Activated CD8-positive, alpha-beta memory T cell treated with anti-CD3 and anti-CD28 coated beads for 4 hours (primary cell): ENCODE data around the gene IFITM5.
"Not testable (repeated sequence)": the region's sequence is repeated elsewhere in the genome, so short reads cannot be mapped to it uniquely, and the experiment has no call there.

Source experiments
- DNase-seq, 2 donors: peaks; one replicate each; pipeline ENCODE4 v3.0.0-alpha.2; 2020; ENCODE audit warnings: low read depth in 2 of 2

IFITM5 gene

DNA sequence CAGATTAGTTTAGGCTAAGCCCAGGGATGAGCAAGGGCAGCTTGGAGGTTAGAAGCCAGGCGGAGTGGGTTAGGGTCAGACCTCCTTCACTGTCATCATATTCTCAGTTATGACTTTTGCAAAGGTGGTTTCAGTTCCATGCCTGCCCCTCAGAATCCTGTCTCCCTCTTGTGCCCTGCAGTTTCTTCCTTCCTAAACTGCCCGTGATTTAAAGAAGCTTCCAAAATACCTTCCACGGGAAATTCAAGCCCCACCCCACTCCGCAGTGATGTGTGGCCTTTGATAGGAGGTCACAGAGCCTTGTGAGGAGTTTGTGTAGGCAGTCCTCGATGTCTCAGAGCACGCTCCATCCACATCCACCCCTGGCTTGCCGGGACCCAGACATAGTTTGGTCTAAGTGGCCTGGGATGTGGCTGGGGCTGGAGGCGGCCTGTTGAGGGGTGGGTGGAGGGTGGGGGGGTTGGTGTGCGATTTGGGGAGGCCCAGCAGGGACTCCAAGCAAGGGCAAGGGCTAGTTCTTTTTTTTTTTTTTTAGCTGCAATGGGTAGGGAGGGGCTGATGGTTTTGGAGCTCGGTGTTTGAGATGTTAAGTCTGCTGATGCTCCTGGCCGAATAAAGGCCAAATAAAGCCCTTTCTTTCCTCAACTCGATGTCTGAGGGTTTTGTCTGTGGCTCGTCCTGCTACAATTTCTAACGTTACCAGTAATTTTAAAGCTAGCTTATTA, 12.9 kb upstream of the IFITM5 start:
- DNase-seq: no peak

GRCh38 chr11:311013-311748, 11.9 kb upstream of the IFITM5 start:
- not testable (repeated sequence) for DNase-seq

DNA sequence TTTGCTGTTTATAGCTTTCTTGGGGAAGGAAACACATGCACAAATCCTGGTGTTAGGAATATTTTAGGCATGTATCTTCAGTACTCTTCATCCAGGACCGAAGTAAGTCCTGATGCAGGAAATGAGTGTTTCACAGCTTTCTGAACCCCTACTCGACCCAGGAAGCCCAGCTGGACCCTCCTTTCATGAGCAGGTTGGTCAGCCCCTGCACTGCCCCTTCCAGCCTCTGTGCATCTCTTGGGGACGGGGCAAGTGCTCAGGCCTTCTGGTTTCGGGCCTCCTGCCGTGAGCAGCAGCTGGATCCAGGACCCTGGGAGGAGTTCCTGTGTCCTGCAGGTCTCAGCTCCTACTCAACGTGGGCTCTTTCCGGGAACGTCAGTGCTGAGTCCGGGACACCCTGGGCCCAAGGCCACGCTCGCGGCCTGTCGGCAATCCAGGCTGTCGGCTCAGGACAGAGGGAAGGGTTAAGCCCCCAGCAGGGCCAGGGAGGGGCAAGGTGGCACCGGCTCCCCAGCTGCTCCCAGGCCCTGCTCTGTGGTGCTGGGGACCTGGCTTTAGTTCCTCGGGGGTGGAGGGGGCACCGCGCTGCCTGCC, 10.8 kb upstream of the IFITM5 start:
- DNase-seq: not testable (repeated sequence)

GRCh38 chr11:308740-309665, 9.7 kb upstream of the IFITM5 start:
- DNase-seq: not testable (repeated sequence)

DNA sequence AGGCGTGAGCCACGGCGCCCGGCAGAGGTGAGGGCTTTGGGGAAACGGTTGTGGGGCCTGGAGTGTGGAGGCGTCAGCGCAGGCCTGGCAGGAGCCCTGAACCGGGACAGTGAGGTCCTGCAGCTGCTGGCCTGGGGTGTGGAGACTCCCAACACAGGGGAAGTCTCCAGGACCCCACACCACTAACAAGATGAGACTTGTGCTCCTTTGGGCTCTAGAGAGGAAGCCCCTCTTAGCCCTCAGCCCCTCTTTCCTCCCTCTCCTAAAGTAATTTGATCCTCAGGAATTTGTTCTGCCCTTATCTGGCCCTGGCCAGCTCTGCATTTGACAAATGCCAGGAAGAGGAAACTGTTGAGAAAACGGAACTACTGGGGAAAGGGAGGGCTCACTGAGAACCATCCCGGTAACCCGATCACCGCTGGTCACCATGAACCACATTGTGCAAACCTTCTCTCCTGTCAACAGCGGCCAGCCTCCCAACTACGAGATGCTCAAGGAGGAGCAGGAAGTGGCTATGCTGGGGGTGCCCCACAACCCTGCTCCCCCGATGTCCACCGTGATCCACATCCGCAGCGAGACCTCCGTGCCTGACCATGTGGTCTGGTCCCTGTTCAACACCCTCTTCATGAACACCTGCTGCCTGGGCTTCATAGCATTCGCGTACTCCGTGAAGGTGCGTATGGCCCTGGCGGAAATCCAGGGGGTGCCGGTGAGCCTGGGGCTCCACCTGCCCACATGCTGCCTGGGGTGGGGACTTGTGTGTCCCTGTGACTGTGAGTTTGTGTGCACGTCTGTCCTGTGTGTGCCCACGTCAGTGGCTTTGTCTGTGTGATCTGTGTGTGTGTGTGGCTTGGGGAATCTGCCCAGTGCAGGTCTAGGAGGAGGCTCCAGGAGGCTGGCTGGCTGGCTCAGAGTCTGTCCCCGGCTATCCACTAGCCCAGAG, 8.7 kb upstream of the IFITM5 start, which contains the start of gene IFITM2:
TSS of gene IFITM2 (plus strand) at position 51 of the 943 bp plus-strand sequence. CDS start at position 428, 377 bp downstream.
- DNase-seq: not testable (repeated sequence)

DNA sequence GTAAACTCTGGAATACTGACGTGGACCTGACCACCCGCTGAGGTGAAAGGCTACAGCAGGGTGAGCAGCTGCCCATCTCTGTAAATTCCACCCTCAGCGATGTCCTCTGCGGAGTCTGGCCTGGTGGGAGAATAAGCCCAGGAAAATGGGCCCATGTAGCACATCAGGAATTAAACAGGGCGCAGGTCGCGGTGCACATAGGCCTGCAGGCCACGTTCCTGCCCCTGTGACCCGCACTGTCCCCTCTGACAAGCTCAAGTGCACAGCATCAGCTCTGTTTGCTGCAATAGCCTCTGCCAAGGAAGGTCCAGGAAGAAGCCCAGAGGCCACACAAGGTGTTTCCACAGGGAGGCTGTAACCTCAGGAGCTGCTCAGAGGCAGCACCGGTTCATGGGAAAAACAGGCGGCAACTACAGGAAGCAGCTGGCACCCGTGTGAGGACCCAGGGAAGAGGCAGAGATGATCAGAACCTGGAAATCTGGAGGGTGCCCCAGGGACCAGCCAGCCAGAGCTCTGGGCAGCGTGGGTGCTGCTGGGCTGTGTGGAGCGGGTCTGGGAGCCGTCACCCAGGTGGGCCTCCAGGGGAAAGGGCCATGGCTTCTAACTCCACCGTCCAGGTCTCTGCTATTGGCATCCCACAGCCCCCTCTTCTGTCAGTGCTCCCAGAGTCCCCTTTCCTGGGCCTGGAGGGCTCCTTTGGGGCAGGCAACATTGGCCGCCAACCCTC, 7.5 kb upstream of the IFITM5 start:
- DNase-seq: no peak

- DNase-seq: no peak
These were observed 6.5 kb upstream of the IFITM5 start for GRCh38 chr11:305844-306211.

DNA sequence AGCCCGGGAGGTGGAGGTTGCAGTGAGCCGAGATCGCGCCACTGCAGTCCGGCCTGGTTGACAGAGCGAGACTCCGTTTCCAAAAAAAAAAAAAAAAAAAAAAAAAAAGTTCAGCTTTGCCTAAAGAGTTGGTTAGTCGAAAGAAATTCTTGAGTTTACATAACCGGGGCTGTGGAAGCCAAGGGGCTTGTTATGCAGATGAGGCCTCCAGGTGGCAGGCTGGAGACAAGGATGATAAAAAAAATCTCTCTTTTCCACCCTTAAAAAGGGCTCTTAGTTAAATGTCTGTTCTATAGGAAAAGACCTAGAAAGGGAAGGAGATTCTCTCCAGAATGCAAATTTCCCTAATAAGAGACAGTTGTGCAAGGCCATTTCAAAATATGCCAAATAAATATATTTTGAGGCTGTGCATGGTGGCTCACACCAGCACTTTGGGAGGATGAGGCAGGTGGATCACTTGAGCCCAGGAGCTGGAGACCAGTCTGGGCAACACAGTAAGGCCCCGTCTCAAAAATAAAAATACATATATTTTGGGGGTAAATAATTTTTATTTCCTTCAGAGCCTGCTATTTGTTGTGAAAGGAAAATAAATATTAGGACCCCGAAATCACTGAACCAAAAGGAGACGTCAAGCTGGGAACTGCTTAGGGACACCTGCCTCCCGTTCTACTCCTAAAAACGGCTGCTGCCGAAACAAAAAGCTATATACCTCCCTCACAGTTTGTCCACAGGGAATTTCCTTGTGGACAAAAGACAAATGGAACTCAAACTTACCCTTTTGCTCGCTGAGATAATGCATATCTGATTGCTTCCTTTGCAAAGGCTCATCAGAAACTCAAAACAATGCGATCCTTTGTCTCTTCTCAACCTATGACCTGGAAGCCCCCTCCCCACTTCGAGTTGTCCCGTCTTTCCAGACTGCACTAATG, 5.9 kb upstream of the IFITM5 start:
- no peak for DNase-seq

- DNase-seq: no peak
These were observed 4.8 kb upstream of the IFITM5 start for GRCh38 chr11:304061-304506.

DNA sequence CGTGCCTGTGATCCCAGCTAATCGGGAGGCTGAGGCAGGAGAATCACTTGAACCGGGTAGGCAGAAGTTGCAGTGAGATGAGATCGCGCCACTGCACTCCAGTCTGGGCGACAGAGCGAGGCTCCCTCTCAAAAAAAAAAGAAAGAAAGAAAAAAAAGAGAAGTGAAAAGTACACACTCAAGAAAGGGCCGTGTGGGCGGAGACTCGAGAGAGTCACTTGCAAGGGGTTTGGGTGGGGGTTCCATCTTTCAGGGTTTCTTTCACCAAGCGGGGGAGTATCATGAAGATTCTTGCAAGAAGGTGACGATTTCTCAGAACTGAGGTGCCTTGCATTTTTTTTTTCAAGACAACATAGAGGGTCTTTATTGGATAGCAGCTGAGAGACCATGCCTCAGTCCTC, 4.0 kb upstream of the IFITM5 start:
- DNase-seq: no peak

DNA sequence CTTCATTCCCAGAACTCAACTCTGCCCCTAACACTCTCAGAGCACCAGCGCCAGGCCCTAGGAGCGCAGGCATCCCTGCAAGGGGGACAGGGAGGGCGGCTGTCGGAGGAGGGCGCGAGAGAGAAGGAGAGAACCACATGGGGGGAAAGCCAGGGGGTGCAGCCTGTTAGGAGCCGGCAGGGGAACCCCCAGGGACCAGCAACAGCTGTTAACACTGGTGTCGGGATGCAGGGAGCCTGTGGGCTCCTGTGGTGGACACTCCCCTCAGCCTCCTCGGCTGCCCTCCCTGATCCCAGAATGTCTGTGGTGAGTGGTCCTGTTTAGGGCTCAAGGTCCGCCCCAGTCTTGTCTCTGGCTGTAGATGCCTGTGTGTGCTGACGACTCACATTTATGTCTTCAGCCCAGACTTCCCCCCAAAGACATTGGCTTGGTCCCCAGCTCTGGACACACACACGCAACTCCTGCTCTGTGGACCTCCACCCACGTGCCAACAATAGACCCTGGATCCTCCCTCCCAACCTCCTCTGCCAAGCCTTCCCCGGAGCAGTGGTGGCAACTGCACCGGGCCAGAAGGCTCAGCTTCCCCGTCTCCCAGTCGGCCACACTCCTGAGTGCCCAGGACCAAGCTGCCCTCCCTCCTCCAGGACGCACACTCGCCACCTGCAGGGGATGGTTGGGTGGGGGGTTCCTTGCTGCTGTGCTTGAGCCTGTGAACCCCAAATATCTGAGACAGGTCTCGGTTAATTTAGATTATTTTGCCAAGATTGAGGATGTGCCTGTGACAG, 817 bp upstream of the IFITM5 start:
- no peak for DNase-seq

DNA sequence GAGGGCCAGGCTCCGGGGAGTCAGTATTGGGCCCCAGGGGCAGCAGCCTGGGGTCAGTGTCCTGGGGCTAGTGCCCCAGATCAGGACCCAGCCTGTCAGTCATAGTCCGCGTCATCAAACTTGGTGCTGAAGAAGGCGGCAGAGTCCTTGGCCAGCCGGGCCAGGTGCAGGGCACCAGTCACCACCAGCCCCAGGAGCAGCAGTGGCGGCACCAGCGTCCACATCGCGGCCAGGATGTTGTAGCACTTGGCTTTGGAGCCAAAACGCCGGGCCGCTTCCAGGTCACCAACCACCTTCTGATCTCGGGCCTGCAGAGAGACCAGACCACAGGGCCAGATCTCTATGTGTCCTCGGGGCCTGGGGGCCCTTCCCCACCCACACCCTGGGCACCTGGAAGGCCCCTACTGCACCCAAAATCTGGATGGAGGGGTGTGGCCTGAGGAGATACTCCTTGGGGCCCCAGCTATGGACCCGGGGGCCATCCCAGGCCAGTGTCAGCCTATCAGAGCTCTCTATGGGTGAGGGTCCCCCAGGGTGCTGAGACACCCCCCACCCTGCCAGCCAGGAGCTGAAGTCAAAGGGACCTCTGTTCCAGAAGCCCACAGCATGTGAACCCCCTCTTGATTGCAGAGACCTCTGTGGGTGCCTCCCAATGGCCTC, 790 bp downstream of the IFITM5 start:
- no peak for DNase-seq

GRCh38 chr11:297586-298405, 1.5 kb downstream of the IFITM5 start:
- DNase-seq: no peak

GRCh38 chr11:297051-297585, 2.2 kb downstream of the IFITM5 start:
- DNase-seq: no peak

GRCh38 chr11:296171-297050, 2.9 kb downstream of the IFITM5 start:
- no peak for DNase-seq
